Activated CD4-positive, alpha-beta T cell treated with anti-CD3 and anti-CD28 coated beads, Interleukin-2, amount 50 U/mL, for 48 hours (primary cell): ENCODE data around the gene FGD3.
"Not testable (repeated sequence)": the region's sequence is repeated elsewhere in the genome, so short reads cannot be mapped to it uniquely, and the experiment has no call there.

Experiments
- DNase-seq, 2 experiments: peaks; one replicate each; pipeline ENCODE4 v3.0.0-alpha.2; 2020

The FGD3 gene

GRCh38 chr9:92978345-92978875 is 31.1 kb downstream of the FGD3 start:
- DNase-seq: no peak

- DNase-seq: no peak
Observed at GRCh38 chr9:92979283-92980056, 32.1 kb downstream of the FGD3 start.

GRCh38 chr9:92980085-92980745 is 32.9 kb downstream of the FGD3 start:
- DNase-seq: peak in 1 of 2 experiments; percentile 16

- DNase-seq: no peak
Observed at GRCh38 chr9:92982130-92982529, 34.8 kb downstream of the FGD3 start.

GRCh38 chr9:92983984-92984589 is 36.8 kb downstream of the FGD3 start:
- DNase-seq: peak in 1 of 2 experiments; percentile 50

GRCh38 chr9:92984976-92985375 is 37.7 kb downstream of the FGD3 start:
- DNase-seq: no peak

- DNase-seq: peak; percentile 56 to 60
Observed at GRCh38 chr9:92986176-92987119, 39.1 kb downstream of the FGD3 start.

- DNase-seq: no peak
Observed at GRCh38 chr9:92988215-92988768, 41.0 kb downstream of the FGD3 start.

GRCh38 chr9:92989561-92989960 is 42.2 kb downstream of the FGD3 start:
- DNase-seq: no peak

- no peak for DNase-seq
Observed at GRCh38 chr9:92990461-92990860, 43.1 kb downstream of the FGD3 start.

- DNase-seq: no peak
Observed at GRCh38 chr9:92992549-92992948, 45.2 kb downstream of the FGD3 start.

- not testable (repeated sequence) for DNase-seq
Observed at GRCh38 chr9:92998871-92999270, 51.5 kb downstream of the FGD3 start.

GRCh38 chr9:93001031-93001430 is 53.7 kb downstream of the FGD3 start:
- no peak for DNase-seq

GRCh38 chr9:93002700-93003099 is 55.4 kb downstream of the FGD3 start:
- DNase-seq: no peak

GRCh38 chr9:93003552-93004407 is 56.5 kb downstream of the FGD3 start:
- DNase-seq: peak; percentile 71 to 77

GRCh38 chr9:93004561-93004960 is 57.2 kb downstream of the FGD3 start:
- no peak for DNase-seq

GRCh38 chr9:93005876-93006275 is 58.6 kb downstream of the FGD3 start:
- DNase-seq: no peak

- DNase-seq: no peak
Observed at GRCh38 chr9:93007529-93008058, 60.3 kb downstream of the FGD3 start.

- no peak for DNase-seq
Observed at GRCh38 chr9:93008457-93008856, 61.1 kb downstream of the FGD3 start.

GRCh38 chr9:93009337-93010015 is 62.2 kb downstream of the FGD3 start:
- DNase-seq: no peak
